Measurements from ENCODE around the gene SH3YL1.

Gene SH3YL1

GRCh38 chr2:264493-265468 is 949 bp upstream of the SH3YL1 start, which contains the start of gene ACP1:
Gene ACP1, plus strand, starts transcription at chr2:264947. Its CDS starts 18 bp downstream, at chr2:264965.
- TF ChIP-seq, protein P1, sequence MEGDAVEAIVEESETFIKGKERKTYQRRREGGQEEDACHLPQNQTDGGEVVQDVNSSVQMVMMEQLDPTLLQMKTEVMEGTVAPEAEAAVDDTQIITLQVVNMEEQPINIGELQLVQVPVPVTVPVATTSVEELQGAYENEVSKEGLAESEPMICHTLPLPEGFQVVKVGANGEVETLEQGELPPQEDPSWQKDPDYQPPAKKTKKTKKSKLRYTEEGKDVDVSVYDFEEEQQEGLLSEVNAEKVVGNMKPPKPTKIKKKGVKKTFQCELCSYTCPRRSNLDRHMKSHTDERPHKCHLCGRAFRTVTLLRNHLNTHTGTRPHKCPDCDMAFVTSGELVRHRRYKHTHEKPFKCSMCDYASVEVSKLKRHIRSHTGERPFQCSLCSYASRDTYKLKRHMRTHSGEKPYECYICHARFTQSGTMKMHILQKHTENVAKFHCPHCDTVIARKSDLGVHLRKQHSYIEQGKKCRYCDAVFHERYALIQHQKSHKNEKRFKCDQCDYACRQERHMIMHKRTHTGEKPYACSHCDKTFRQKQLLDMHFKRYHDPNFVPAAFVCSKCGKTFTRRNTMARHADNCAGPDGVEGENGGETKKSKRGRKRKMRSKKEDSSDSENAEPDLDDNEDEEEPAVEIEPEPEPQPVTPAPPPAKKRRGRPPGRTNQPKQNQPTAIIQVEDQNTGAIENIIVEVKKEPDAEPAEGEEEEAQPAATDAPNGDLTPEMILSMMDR (IDR thresholded peaks at IDR 0.05; ENCODE audit: low read depth, low read length, missing control alignments) = no peak
- peak; percentile 72 for DNase-seq (ENCODE audit: extremely low read depth, low read depth)
- H3K4me3 ChIP-seq (replicated peaks; ENCODE audit: low read depth, low read length) = peak within 1 kb of the TSS; percentile 89

GRCh38 chr2:263022-263738 is 652 bp downstream of the SH3YL1 start:
- no peak for DNase-seq (ENCODE audit: extremely low read depth, low read depth)
- peak overlapping the region; percentile 89 for H3K4me3 ChIP-seq (replicated peaks; ENCODE audit: low read depth, low read length)
- TF ChIP-seq, protein P1 (IDR thresholded peaks at IDR 0.05; ENCODE audit: low read depth, low read length, missing control alignments) = no peak

DNA sequence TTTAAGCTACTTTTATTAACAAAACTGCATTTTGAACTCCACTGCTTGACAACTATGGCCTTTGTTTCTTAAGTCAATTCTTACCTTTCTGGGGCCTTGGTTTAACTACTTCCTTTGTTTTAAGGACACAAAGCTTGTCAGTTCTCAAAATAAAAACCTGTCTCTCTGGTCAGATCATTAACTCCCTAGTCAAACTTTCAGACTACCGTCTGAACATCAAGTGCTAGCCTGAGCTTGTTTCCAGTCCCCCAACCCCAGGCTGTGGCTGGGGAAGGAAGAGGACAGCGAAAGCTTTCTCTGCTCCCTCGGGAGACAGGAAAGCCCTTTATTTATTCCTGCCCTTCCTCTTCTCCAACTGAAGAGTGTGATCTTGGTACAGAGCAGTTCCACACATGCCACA is 1.7 kb downstream of the SH3YL1 start:
- TF ChIP-seq, protein P1 (IDR thresholded peaks at IDR 0.05; ENCODE audit: low read depth, low read length, missing control alignments) = no peak
- no peak for DNase-seq (ENCODE audit: extremely low read depth, low read depth)
- H3K4me3 ChIP-seq (replicated peaks; ENCODE audit: low read depth, low read length) = no peak overlapping the region

DNA sequence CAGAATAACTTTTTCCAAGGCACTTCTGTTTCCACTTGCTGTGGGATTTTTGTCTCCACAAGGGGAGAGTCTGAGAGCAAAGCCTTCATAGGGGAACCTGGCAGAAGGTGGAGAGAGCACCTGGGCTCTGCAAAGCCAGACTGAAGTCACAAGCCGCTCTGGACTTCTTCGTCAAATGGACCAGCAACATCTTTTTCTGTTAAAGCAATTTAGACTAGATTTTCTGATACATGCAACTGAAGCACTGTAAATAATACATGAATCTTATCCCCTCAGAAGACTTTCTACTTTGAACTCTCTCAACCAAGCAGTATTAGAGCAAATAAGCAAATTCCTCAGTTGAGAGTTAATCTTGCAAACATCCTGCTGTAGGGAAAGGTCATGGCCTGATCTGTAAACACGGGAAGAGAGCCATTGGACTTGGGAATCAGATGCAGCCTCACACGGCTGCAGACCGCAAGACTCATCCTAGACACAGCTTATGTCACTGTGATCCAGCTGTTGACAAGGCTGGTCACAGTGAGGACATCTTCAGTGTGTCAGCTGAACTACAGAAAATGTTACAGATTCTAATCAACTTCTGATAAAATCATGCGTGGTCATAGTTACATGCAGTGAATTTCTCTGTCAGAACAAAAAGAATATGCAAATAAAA is 3.2 kb downstream of the SH3YL1 start:
- DNase-seq (ENCODE audit: extremely low read depth, low read depth) = no peak
- H3K4me3 ChIP-seq (replicated peaks; ENCODE audit: low read depth, low read length) = no peak overlapping the region
- TF ChIP-seq, protein P1 (IDR thresholded peaks at IDR 0.05; ENCODE audit: low read depth, low read length, missing control alignments) = no peak

- no peak for DNase-seq (ENCODE audit: extremely low read depth, low read depth)
- TF ChIP-seq, protein P1 (IDR thresholded peaks at IDR 0.05; ENCODE audit: low read depth, low read length, missing control alignments) = no peak
Measured at GRCh38 chr2:259789-260331, 4.0 kb downstream of the SH3YL1 start.

GRCh38 chr2:258933-259332 is 4.9 kb downstream of the SH3YL1 start:
- no peak overlapping the region for H3K4me3 ChIP-seq (replicated peaks; ENCODE audit: low read depth, low read length)
- TF ChIP-seq, protein P1 (IDR thresholded peaks at IDR 0.05; ENCODE audit: low read depth, low read length, missing control alignments) = no peak
- no peak for DNase-seq (ENCODE audit: extremely low read depth, low read depth)

More at GRCh38 chr2:259789-260331, 4.0 kb downstream of the SH3YL1 start:
- no peak overlapping the region for H3K4me3 ChIP-seq (replicated peaks; ENCODE audit: low read depth, low read length)
